Measurements from ENCODE around the gene KLHL28.

The KLHL28 gene

DNA sequence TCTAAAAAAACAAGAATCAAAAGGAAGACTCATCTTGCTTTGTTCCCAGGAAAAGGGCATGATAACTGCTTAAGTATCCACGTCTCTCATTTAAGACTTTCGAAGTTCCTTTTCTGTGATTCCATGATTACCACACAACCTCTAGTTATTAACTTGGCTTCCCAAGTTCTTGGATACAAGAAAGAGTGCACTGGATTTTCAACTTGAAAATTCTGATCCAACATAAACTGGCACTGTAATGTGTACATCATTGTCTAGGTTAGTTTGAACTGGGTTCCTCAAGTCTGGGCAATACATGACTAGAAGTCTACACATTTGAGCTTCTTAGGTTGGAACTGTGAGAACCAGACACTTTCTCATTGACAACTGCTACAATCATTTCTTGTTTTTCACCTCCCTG lies 1.6 kb downstream of the KLHL28 start:
- DNase-seq = no peak

- DNase-seq = no peak
Measured at GRCh38 chr14:44959538-44959937, 2.2 kb downstream of the KLHL28 start.

DNA sequence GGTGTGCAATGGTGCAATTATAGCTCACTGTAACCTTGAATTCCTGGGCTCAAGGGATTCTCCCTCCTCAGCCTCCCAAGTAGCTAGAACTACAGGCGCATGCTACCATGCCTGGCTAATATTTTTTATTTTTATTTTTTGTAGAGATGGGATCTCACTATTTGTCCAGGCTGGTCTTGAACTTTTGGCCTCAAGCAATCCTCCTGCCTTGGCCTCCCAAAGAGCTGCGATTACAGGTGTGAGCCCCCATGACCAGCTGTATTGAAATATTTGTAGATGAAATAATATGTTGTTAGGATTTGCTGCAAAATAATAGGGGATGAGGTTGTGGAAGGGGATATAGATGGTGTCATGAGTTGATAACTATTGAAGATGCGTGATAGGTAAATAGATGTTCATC lies 4.9 kb downstream of the KLHL28 start:
- no peak for DNase-seq

DNA sequence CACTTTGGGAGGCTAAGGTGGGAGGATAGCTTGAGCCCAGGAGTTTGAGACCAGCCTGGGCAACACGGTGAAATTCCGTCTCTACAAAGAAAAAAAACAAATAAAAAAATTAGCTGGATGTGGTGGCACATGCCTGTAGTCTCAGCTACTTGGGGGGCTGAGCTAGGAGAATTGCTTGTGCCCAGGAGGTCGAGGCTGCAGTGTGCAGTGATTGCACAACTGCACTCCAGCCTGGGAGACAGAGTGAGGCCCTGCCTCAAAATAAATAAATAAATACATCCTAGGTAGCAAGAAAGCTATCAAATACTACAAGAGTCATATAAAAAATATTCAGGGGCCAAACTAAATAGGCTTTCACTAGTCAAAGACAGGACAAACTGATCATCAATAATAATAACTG lies 6.2 kb downstream of the KLHL28 start:
- DNase-seq = no peak

GRCh38 chr14:44954750-44955149 lies 7.0 kb downstream of the KLHL28 start:
- no peak for DNase-seq

- no peak for DNase-seq
Measured at GRCh38 chr14:44952391-44953110, 9.2 kb downstream of the KLHL28 start.

- no peak for DNase-seq
Measured at GRCh38 chr14:44951051-44951450, 10.7 kb downstream of the KLHL28 start.

DNA sequence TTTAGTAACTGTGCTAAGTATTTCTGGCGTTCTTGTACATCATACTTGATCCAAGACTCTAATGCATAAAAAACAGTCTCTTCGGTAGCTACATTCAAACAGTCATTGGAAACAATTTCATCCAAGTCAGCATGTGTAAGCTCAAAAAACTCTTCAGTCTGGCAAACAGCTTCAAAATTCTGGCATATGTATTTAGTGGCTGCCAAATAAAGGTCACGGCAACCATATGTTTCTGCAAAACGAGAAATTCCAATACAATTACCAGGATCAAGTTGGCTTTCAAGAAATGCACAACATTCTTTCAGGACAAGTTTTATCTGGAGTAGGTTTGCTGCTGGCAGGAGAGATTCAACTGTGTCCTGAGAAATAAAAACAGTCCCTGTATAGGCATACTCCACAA lies 16.5 kb downstream of the KLHL28 start:
- DNase-seq = no peak

GRCh38 chr14:44944107-44944506 lies 17.6 kb downstream of the KLHL28 start:
- DNase-seq = no peak

DNA sequence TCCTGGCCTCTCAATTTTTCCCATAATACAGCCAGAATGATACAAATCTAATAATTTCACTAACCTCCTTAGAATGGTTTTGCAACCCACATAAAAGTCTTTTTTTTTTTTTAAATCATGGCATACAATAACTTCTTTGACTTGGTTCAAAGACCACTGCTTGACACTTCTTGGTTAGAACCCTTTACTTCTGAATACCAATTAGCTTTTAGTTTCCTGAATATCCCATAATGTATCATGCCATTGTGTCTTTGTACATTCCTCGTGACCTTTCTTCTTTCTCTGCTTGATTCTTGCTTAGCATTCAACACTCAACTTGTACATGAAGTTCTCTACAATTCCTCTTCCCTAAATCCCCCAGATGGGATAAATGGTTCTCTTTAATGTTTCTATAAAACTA lies 19.3 kb downstream of the KLHL28 start:
- DNase-seq = no peak

GRCh38 chr14:44941591-44941990 lies 20.2 kb downstream of the KLHL28 start:
- DNase-seq = no peak

DNA sequence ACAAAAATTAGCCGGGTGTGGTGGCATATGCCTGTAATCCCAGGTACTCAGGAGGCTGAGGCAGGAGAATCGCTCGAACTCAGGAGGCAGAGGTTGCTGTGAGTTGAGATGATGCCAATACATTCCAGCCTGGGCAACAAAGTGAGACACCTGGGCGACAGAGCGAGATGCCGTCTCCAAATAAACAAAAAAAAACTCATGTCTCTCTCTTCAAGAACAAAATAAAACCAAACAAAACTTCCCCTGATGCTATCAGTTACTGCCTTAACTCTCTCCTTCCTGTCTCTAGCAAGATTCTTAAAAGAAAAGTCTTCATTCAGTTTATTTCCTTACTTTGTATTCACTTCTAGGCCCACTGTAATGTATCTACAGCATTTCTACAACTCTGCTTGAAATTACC lies 20.8 kb downstream of the KLHL28 start:
- DNase-seq = no peak

GRCh38 chr14:44940211-44940610 lies 21.5 kb downstream of the KLHL28 start:
- DNase-seq = no peak

GRCh38 chr14:44937547-44937946 lies 24.2 kb downstream of the KLHL28 start:
- no peak for DNase-seq

GRCh38 chr14:44935155-44935554 lies 26.6 kb downstream of the KLHL28 start:
- no peak for DNase-seq

GRCh38 chr14:44928793-44929192 lies 33.0 kb downstream of the KLHL28 start:
- DNase-seq = no peak

GRCh38 chr14:44914849-44915248 lies 46.9 kb downstream of the KLHL28 start:
- DNase-seq = peak; percentile 83

- no peak for DNase-seq
Measured at GRCh38 chr14:44912041-44912869, 49.5 kb downstream of the KLHL28 start.

GRCh38 chr14:44910821-44911220 lies 50.9 kb downstream of the KLHL28 start:
- DNase-seq = no peak

DNA sequence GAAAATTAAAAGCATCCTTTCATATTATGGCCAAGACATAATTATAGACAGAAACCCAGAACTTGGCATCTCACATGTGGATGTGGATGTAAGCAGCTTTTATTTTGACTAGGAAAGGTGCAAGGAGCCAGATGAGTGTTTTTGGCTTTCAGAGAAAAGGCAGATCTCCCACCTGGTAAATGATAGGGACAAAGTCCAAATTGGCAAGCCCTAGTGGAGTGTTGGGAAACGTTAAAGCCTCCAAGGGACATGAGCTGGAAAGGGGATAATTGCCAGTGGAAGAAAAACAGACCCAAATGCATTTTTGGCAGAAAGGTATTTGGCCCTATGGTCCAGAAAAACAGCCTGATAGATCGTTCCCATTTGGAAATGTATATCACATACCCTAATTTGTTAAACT lies 60.1 kb downstream of the KLHL28 start:
- no peak for DNase-seq

GRCh38 chr14:44898551-44898950 lies 63.2 kb downstream of the KLHL28 start:
- DNase-seq = no peak

GRCh38 chr14:44897845-44898151 lies 63.9 kb downstream of the KLHL28 start:
- no peak for DNase-seq

DNA sequence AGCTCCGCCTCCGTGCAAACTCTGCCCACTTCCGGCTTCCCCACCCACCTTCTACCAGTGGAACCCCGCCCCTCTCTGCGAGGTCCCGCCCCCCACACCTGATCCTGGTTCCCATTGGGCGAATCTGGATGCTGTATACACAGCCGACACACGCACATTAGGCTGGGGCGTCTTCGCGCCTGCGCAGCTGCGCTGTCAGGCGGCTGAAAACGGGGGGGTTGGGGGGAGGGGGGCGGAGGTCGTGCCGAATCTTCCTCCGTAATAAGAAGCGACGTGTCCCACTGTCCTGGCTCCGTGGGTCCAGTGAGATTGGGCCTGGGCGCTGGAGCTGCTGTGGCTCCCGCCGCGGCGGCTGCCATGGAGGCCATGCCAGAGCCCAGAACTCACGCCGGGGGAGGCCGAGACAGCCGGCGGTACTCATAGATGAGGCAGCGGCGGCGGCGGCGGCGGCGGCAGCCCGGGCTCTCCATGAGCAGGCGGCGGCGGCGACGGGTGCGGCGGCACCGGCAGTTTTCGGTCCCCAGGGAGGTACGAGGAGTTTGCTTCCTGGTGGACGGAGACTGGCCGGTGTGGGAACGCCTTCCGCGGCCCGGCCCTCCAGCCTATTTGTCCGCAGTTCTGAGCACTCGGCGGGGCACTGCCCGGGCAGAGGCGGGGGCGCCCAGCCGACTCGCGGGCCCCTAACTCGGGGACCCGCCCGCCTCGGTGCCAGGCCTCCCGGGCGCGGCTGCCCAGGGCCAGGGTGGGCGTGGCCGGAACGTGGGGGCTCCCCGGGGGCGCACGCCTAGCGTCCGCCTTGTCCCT lies 64.5 kb downstream of the KLHL28 start:
- DNase-seq = peak; percentile 94
